ENCODE measurements around the gene OGFR. TPM values are rescaled to one million over a fixed set of nuclear protein-coding genes. Genes with fewer than 3 reads are reported as not detected.

Gene OGFR
- total RNA-seq, 1 donor from 2014 or later = 7.0 TPM

- no peak overlapping the region for H3K4me3 ChIP-seq
- H3K36me3 ChIP-seq = no peaks in the 10 kb centered on the region
- H3K4me1 ChIP-seq = peaks cover 2% of the 10 kb centered on the region
Measured at GRCh38 chr20:62854121-62854520, 49.5 kb downstream of the OGFR start.

GRCh38 chr20:62855120-62855519 is 50.5 kb downstream of the OGFR start:
- Histone ChIP-seq H3K27me3 (peaks cover 4% of the 10 kb centered on the region), H3K79me2 (ENCODE audit: low read depth) (peaks cover 23% of the 10 kb centered on the region), H3K9ac (no peak overlapping the region), H3K4me1 (peaks cover 10% of the 10 kb centered on the region), H2AFZ (replicated peaks) (no peak overlapping the region), H3F3A (ENCODE audit: low read depth) (peaks cover 10% of the 10 kb centered on the region), H4K20me1 (ENCODE audit: low read depth) (peaks cover 46% of the 10 kb centered on the region), H3K4me3 (no peak overlapping the region), H3K4me2 (no peak overlapping the region), H3K9me3 (ENCODE audit: low read depth) (no peaks in the 10 kb centered on the region), H3K27ac (no peak overlapping the region), H3K36me3 (no peaks in the 10 kb centered on the region)
- Mint-ChIP-seq H3K36me3 (peaks cover 29% of the 10 kb centered on the region), H3K4me3 (no peak overlapping the region), H3K4me1 (peaks cover 11% of the 10 kb centered on the region), H3K27me3 (ENCODE audit: insufficient read depth, low read depth) (peaks cover 2% of the 10 kb centered on the region), H3K27ac (no peak overlapping the region), H3K9me3 (no peaks in the 10 kb centered on the region)
- DNase-seq (ENCODE audit: low spot score) = no peak
- TF ChIP-seq CTCF (IDR thresholded peaks at IDR 0.05) (no peak), EZH2phosphoT487 (IDR thresholded peaks at IDR 0.05) (no peak), EZH2 (IDR thresholded peaks at IDR 0.05) (no peak)

More at GRCh38 chr20:62854121-62854520, 49.5 kb downstream of the OGFR start:
- Mint-ChIP-seq H3K27me3 (ENCODE audit: insufficient read depth, low read depth) (peaks cover 2% of the 10 kb centered on the region), H3K4me1 (peaks cover 2% of the 10 kb centered on the region), H3K9me3 (no peaks in the 10 kb centered on the region), H3K36me3 (peaks cover 30% of the 10 kb centered on the region), H3K4me3 (no peak overlapping the region), H3K27ac (no peak overlapping the region)
- H3K79me2 ChIP-seq (ENCODE audit: low read depth) = peaks cover 13% of the 10 kb centered on the region
- no peak for DNase-seq (ENCODE audit: low spot score)
- H2AFZ ChIP-seq (replicated peaks) = no peak overlapping the region
- peaks cover 3% of the 10 kb centered on the region for H3F3A ChIP-seq (ENCODE audit: low read depth)
- no peak overlapping the region for H3K27ac ChIP-seq
- TF ChIP-seq EZH2phosphoT487 (IDR thresholded peaks at IDR 0.05) (no peak), CTCF (IDR thresholded peaks at IDR 0.05) (no peak), EZH2 (IDR thresholded peaks at IDR 0.05) (no peak)
- no peaks in the 10 kb centered on the region for H3K27me3 ChIP-seq
- H3K9me3 ChIP-seq (ENCODE audit: low read depth) = no peaks in the 10 kb centered on the region
- H3K4me2 ChIP-seq = no peak overlapping the region
- H4K20me1 ChIP-seq (ENCODE audit: low read depth) = peaks cover 36% of the 10 kb centered on the region
- no peak overlapping the region for H3K9ac ChIP-seq

- no peaks in the 10 kb centered on the region for H3K9me3 Mint-ChIP-seq
- H3K4me2 ChIP-seq = no peak overlapping the region
- peaks cover 37% of the 10 kb centered on the region for H4K20me1 ChIP-seq (ENCODE audit: low read depth)
- H3K27ac ChIP-seq = no peak overlapping the region
- no peak overlapping the region for H2AFZ ChIP-seq (replicated peaks)
- peaks cover 27% of the 10 kb centered on the region for H3K36me3 Mint-ChIP-seq
- H3K79me2 ChIP-seq (ENCODE audit: low read depth) = peaks cover 28% of the 10 kb centered on the region
- no peak overlapping the region for H3K4me3 Mint-ChIP-seq
- H3K36me3 ChIP-seq = no peaks in the 10 kb centered on the region
- no peak for TF ChIP-seq CTCF (IDR thresholded peaks at IDR 0.05)
- H3K9me3 ChIP-seq (ENCODE audit: low read depth) = no peaks in the 10 kb centered on the region
- peaks cover 18% of the 10 kb centered on the region for H3F3A ChIP-seq (ENCODE audit: low read depth)
- H3K27me3 ChIP-seq = peaks cover 11% of the 10 kb centered on the region
- peaks cover 18% of the 10 kb centered on the region for H3K4me1 Mint-ChIP-seq
- peaks cover 2% of the 10 kb centered on the region for H3K27me3 Mint-ChIP-seq (ENCODE audit: insufficient read depth, low read depth)
- H3K9ac ChIP-seq = no peak overlapping the region
- no peak overlapping the region for H3K4me3 ChIP-seq
- H3K4me1 ChIP-seq = peaks cover 12% of the 10 kb centered on the region
- no peak overlapping the region for H3K27ac Mint-ChIP-seq
- DNase-seq (ENCODE audit: low spot score) = no peak
Measured at GRCh38 chr20:62856931-62857619, 52.4 kb downstream of the OGFR start.

Data from neural progenitor cell (in vitro differentiated cells).